T-helper 2 cell (primary cell): ENCODE results near the gene ZFYVE9.
"Not testable (repeated sequence)": the region's sequence is repeated elsewhere in the genome, so short reads cannot be mapped to it uniquely, and the experiment has no call there.

ENCODE experiments used
- DNase-seq, 5 experiments: peaks; one replicate each; pipeline versions ENCODE4 v3.0.0 to v3.0.0-alpha.2; 2012 to 2022

Gene ZFYVE9

DNA sequence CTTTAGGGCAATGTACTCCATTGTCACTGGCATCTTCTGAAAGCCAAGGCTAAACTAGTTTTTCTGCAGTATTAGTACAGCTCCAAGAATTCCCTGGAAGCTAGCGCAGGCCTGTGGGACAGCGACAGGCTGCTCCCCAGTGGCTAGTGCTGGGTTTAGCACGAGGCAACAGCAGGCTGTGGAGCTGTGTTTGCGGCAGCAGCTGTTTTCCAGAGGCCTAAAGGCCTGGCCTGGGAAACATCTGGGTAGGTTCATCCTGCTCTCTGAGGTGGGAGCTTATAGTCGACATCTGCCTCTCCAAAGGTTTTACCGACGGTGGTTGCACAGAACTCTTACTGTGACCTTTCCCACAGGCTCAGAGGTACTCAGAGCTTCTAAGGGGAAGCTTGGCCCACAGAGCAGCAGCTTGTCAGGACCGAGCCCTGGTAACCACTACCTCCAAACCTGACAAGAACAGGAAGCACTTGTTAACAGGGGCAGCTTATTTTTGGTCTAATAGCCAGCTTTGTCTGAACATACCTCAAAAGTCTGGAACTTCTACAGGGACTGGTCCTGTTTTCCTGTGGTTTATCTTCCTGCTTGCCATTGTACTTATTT is 206.9 kb downstream of the ZFYVE9 start:
- no peak for DNase-seq

GRCh38 chr1:52352690-52353089 is 210.8 kb downstream of the ZFYVE9 start:
- DNase-seq: no peak

DNA sequence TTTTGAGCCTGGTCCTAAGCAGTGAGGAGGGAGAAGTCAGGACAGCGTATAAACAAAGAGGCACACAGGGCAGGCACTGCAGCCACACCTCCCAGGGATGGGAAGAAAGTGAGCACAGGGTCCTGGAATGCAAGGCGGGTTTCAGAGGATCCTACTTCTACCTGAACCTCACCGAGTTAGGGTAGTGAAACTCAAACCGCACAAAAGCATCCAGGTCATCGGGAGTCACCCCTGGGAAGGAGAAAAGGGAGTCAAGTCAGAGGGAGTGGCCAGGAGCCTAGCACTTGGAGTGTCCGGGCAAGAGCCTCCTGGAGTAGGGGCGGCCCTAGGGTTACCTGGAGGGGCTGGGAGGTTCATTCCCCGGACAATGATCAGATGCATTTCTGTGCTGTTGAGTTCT is 213.5 kb downstream of the ZFYVE9 start:
- no peak for DNase-seq

DNA sequence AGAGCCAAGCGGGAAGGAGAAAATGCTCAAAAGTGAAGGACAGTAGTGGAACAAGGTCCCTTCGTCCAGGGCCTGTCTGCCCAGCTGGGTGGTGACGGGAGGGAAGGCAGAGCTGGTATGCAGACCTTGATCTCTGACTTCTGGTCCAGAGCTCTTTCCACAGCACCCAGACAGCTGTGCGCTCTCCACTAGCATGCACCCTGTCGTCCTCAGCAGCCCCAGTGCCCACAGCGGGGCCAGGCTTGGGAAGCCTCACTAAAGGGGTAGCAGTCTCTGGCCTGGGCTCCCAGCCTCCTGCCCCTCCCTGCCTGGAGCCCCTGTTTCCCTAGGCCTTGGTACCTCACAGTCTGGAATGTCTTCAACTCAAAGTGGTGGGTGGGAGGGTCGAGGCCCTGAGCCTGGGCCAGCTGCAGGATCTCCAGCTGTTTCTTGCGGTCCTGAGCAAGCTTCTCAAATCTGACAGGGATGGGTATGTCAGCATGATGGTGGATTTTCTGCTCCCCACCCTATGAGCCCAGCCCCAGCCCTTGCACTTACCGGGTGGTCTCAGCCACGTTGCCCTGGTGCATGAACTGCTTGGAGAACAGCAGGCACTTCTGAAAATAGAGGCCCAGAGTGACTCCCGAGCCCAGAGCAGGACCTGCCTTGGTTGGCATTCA is 214.1 kb downstream of the ZFYVE9 start:
- no peak for DNase-seq

- no peak for DNase-seq
These were observed 215.0 kb downstream of the ZFYVE9 start for GRCh38 chr1:52356818-52357355.

DNA sequence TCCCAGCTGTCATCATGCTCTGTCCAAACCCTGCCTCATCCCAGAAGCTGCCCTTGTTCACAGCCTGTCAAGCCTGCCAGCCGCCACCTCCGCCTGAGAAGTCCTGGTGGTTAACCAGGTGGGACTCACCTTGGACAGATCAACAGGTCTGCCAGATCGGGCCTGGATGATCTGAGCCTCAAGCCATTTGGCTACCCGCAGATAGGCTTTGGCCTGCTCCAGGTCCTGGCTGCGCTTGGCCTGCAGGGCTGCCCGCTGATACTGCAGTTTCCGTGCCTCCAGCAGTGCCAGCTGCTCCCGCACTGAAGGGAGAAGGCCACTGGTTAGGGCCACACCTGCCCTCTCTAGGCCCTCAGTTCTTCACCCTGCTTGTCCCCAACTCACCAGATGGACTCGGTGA is 215.5 kb downstream of the ZFYVE9 start:
- no peak for DNase-seq

DNA sequence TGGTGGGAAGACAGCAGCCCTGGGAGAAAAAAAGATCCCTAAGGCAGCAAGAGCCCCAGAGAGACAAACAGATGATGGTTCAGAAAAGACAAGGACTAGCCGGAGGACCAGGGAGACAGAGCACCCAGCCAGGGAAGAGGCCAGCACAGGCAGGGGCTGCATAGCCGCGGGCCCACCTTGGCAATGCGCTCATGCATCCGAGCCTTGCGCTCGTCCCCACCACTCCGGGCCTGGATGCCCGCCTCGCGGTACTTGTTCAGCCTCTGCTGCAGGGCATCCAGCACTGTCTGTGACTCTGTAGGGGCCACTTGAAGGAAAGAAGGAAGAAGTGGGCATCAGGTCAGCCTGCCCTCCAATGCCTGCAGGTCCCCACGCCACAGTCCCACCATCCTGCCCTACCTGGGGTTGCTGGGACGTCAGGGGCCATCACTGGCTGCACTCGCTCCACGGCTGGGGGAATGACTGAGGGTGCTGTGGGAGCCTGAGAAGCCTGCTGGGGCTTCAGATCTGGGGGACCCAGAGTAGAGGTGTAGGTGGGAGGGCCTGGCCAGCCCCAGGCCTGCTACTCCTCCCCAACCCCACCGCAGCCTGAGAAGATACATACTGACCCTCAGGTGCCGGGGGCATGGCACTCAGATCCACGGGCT is 217.1 kb downstream of the ZFYVE9 start:
- no peak for DNase-seq

GRCh38 chr1:52359676-52360594 is 218.0 kb downstream of the ZFYVE9 start:
- no peak for DNase-seq

- no peak for DNase-seq
These were observed 218.7 kb downstream of the ZFYVE9 start for GRCh38 chr1:52360595-52360968.

DNA sequence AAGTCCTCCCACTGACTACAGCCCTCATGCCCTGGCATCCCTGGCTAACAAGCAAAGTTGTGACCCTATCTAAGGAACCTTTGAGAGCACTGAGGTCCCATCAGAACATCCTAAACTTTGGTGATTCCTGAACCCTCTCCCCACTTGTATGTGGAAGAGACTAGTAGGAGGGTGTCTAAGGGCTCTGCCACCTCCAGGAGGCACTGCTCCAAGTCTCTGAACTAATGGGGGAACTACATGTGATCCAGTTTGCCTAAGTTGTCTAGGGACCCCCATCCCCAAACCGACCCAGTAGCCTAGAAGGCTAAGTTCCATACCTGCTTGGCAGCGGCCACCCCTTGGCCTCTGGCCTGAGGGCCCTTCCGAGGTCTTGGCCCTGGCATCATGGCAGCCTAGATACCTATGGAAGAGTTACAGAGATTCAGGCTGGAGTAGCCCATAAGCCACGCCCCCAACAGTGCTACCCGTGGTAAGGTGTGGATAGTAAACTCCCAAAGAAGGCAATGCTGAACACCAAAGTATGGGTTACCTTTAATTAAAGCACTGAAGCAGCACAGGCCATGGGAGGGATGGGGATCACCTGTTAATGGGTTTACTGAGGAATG is 222.4 kb downstream of the ZFYVE9 start:
- DNase-seq: peak in 1 of 5 experiments; percentile 44

- no peak for DNase-seq
These were observed 223.3 kb downstream of the ZFYVE9 start for GRCh38 chr1:52365071-52365745.

DNA sequence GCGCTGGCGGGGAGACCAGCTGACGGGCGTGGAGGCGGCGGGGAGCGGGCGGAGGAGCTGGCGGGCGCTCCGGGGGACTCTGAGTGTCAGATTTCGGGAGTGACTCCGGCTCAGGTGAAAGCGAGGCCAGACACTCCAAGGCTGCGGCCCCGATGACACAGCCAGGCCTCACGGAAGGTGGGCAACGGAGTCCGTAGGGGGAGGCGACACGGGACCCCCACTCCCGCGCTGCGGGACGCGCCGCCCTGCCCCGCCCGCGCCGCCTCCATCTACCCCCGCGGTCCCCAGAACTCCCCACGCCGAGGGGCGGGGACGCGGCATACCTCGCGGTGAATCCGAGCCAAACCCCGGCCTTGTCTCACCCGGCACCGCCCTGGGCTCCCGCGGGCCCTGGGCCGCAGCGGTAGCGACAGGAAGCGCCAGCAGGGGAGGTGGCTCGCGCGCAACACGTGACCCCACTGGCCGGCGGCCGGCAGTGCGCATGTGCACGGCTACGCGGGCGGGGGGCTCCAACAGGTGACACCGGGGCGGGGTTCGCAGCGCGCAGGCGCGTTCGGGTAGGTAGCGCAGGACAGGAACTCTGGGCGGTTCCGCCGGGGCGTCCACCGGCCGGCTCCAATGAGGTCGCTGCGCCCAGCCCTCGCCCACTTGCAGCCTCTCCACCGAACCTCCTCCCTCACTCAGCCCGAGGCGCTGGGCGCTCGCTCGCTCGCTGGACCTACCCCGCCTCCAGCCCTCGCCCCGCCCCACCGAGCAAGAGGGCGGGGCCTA is 224.0 kb downstream of the ZFYVE9 start, which contains the start of gene CC2D1B:
Gene CC2D1B, minus strand, starts transcription at position 460 of the 771 bp plus-strand sequence. CDS start 1,585 bp downstream, outside the sequence.
- peak; percentile 99 to 100 (median 99) for DNase-seq

DNA sequence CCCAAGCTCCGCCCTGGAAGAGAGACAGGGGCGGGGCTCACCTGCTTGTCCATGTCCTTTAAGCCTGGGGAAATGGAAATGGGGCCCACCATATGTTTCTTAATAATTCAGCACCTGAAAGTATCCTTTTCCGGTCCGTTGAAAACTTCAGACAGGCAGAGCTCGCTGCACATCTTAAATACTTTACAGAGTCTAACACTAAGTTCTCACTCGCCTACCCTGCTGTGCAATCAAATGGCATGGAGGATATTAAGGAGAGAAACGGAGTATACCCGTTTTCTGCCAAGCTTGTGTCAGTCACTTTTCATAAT is 224.6 kb downstream of the ZFYVE9 start:
- DNase-seq: no peak

DNA sequence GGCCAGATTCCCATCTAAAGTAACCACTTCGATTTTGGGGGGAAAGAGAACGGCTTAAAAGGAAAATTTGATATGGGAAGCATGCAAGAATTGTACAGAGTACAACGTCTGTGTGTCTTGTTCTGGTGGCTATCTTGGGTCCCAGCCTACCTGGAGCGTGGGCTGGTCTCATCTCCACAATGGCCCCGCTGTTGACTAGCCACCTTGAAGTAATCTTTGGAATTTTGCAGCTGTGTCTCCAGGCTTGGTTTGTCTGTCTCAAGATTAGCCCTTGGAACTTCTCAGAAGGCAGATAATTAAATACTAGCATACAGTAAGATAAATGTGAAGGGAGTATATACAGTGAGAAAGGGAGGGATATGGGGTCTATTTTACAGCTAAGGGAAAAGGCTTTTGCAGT is 225.4 kb downstream of the ZFYVE9 start:
- DNase-seq: no peak

DNA sequence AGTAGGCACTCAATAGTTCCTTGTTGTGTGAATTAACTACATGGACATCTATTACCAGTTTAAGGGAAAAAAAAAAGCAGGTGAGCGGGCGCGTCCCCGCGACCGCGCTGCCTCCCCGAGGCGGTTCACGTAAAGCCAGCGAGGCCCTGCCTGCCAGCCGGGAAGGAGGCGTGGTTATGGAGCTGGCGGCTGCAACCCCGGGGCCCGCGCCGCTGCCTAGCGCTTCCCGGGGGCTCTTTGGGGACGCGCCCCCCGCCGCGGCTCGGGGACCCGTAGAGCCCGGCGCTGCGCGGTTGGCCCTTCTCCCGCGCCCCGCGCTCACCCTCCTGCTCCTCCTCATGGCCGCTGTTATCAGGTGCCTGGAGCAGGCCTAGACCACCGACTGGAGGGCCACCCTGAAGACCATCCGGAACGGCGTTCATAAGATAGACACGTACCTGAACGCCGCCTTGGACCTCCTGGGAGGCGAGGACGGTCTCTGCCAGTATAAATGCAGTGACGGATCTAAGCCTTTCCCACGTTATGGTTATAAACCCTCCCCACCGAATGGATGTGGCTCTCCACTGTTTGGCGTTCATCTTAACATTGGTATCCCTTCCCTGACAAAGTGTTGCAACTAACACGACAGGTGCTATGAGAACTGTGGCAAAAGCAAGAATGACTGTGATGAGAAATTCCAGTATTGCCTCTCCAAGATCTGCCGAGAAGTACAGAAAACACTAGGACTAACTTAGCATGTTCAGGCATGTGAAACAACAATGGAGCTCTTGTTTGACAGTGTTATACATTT is 226.7 kb downstream of the ZFYVE9 start:
- DNase-seq: peak; percentile 34 to 79 (median 42)

DNA sequence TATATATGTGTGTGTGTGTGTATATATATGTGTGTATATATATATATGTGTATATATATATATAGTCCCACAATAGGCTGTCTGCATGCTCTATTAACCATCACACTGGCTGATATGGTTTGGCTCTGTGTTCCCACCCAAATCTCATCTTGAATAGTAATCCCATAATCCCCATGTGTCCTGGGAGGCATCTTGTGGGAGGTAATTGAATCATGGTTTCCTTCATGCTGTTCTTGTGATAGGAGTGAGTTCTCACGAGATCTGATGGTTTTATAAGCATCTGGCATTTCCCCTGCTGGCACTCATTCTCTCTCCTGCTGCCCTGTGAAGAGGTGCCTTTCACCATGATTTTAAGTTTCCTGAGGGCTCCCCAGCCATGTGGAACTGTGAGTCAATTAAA is 228.0 kb downstream of the ZFYVE9 start:
- not testable (repeated sequence) for DNase-seq

DNA sequence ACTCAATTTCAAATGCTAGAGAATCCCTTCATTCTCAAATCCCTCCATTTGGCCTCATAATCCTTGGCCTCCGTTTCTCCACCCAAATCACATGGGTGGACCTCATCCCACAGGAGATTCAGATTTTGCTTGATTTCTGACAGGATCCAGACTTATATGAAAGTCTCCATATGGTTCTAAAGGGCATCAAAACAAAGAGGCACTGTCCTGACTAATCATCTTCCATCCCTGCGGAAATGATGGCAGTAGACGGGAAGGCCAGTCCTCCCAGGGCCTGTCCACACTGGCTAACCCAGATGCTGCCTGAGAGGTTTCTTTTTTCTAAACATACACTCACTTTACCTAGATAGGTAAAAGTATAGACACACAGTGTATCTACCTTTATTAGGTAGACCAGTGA is 243.5 kb downstream of the ZFYVE9 start:
- no peak for DNase-seq

GRCh38 chr1:52386458-52386857 is 244.6 kb downstream of the ZFYVE9 start:
- DNase-seq: no peak

GRCh38 chr1:52393174-52393573 is 251.3 kb downstream of the ZFYVE9 start:
- no peak for DNase-seq
